HepG2 (cell line): ENCODE results near the gene KRT13. TPM values are rescaled to one million over a fixed set of nuclear protein-coding genes. Genes with fewer than 3 reads are reported as not detected.
A peak's percentile ranks its signal among the peaks of the same experiment; 100 is the strongest.

ENCODE experiments used
- ATAC-seq: fragments of 200-7000 bp; cut with Tn5 transposase; 3 replicates; pipeline ENCODE4 v1.9.1; 2020; ENCODE audit warnings: mild to moderate bottlenecking, moderate library complexity
- BruUV-seq: library from RNA; stranded (reverse); fragments of 400-500 nt; replicated peaks from 2 replicates; lab custom pipeline; 2021; lab: Mats Ljungman, UMichigan
- CTCF ChIA-PET: fragments of 300-600 bp; formaldehyde crosslinking; extraction: SDS; loops from one replicate; lab custom pipeline; 2021; ENCODE audit warnings: low total read pairs, inconsistent platforms, low intra/inter-chr PET ratio; lab: Yijun Ruan, JAX
- POLR2A ChIA-PET: fragments of 350-600 bp; sonication (Branson Sonifier 250); formaldehyde crosslinking; loops from one replicate; lab custom pipeline; 2020; ENCODE audit warnings: antibody characterized with exemption, inconsistent platforms; lab: Yijun Ruan, JAX
- DNase-seq: peaks from one replicate; pipeline ENCODE4 v3.0.0-alpha.2; 2015; ENCODE audit warnings: low spot score
- FAIRE-seq: peaks from 3 replicates; lab custom pipeline; 2011; peaks lifted over from hg19 to GRCh38; lab: Jason Lieb, UNC
- H2AFZ ChIP-seq: one replicate; pipeline ENCODE4 v1.6.1; 2011; ENCODE audit warnings: low read length, inconsistent platforms
- H3K27ac ChIP-seq: fragments of 300-600 bp; 3 replicates; pipeline ENCODE4 v1.8.0; 2011; ENCODE audit warnings: mixed run types, mild to moderate bottlenecking, mixed read lengths, low read length, inconsistent platforms; ENCODE audit not compliant: insufficient read depth; ENCODE audit errors: extremely low read length
- H3K27me3 ChIP-seq, 2 experiments: fragments of 200-600 bp in 1 of 2; 2 replicates in 1 of 2; 3 replicates in 1 of 2; pipeline versions ENCODE4 v1.6.0 to v1.8.0; 2011; ENCODE audit warnings: low read length in 2 of 2, mild to moderate bottlenecking in 2 of 2, moderate library complexity in 2 of 2, inconsistent platforms in 1 of 2; ENCODE audit not compliant: insufficient read depth in 2 of 2, control insufficient read depth in 1 of 2
- H3K36me3 ChIP-seq, 2 experiments: fragments of 200-600 bp in 1 of 2; replicated peaks in 1 of 2; 2 replicates in 1 of 2; 3 replicates in 1 of 2; pipeline versions ENCODE4 v1.5.1 to v1.8.0; 2011; ENCODE audit warnings: low read length in 2 of 2, inconsistent platforms in 1 of 2; ENCODE audit not compliant: insufficient read depth in 2 of 2, control insufficient read depth in 1 of 2
- H3K4me1 ChIP-seq: 2 replicates; pipeline ENCODE4 v1.5.1; 2012; ENCODE audit warnings: low read length, inconsistent platforms; ENCODE audit not compliant: insufficient read depth
- H3K4me2 ChIP-seq: 2 replicates; pipeline ENCODE4 v1.6.0; 2011; ENCODE audit warnings: low read depth, low read length, inconsistent platforms
- H3K4me3 ChIP-seq, 3 experiments: fragments of 200-600 bp in 1 of 3; sonication (generic), shearing (Covaris generic) in 1 of 3; replicated peaks in 1 of 3; 2 replicates each; pipeline ENCODE4 v1.5.1; 2011 to 2016; ENCODE audit warnings: low read length in 3 of 3, inconsistent platforms in 2 of 3, low read depth in 2 of 3, mild to moderate bottlenecking in 2 of 3, control low read depth in 1 of 3, mixed read lengths in 1 of 3; ENCODE audit not compliant: insufficient read depth in 1 of 3
- H3K79me2 ChIP-seq: one replicate; pipeline ENCODE4 v1.6.1; 2011; ENCODE audit warnings: low read length, inconsistent platforms; ENCODE audit not compliant: insufficient read depth
- H3K9ac ChIP-seq: 2 replicates; pipeline ENCODE4 v1.6.0; 2011; ENCODE audit warnings: mild to moderate bottlenecking, low read depth, low read length, inconsistent platforms; ENCODE audit not compliant: insufficient read depth
- H3K9me3 ChIP-seq: 2 replicates; pipeline ENCODE4 v1.5.1; 2012; ENCODE audit warnings: mild to moderate bottlenecking, low read length
- H4K20me1 ChIP-seq: 2 replicates; pipeline ENCODE4 v1.6.0; 2011; ENCODE audit warnings: inconsistent platforms, mild to moderate bottlenecking, low read length, moderate library complexity; ENCODE audit not compliant: insufficient read depth
- PCBP1 ChIP-seq: fragments of 200-400 bp; formaldehyde crosslinking; IDR thresholded peaks from 2 replicates; pipeline ENCODE4 v1.6.1; 2017; ENCODE audit warnings: mild to moderate bottlenecking, low read depth, low read length, borderline replicate concordance
- RBFOX2 ChIP-seq: fragments of 200-400 bp; formaldehyde crosslinking; IDR thresholded peaks from 2 replicates; pipeline ENCODE4 v1.6.1; 2017; ENCODE audit warnings: low read depth, mild to moderate bottlenecking, low read length
- SP5 ChIP-seq: IDR thresholded peaks from 2 replicates; pipeline ENCODE4 v1.6.1; 2016; ENCODE audit warnings: low read depth, borderline replicate concordance
- ZNF564 ChIP-seq: sonication (generic); formaldehyde crosslinking; IDR thresholded peaks from 2 replicates; pipeline ENCODE4 v1.8.1; 2023; ENCODE audit warnings: mild to moderate bottlenecking, missing genetic modification reagents
- ZNF589 ChIP-seq: sonication (generic); formaldehyde crosslinking; conservative IDR thresholded peaks from 2 replicates; pipeline ENCODE4 v1.8.0; 2022; ENCODE audit warnings: mild to moderate bottlenecking, moderate library complexity, missing genetic modification reagents
- WGBS: methylation state at CpG from one replicate; pipeline ENCODE4 v1.1.6; 2017; ENCODE audit warnings: low lambda C conversion rate; 5-methylcytosine and 5-hydroxymethylcytosine counted together
- in situ Hi-C: cut with HindIII; loops from 2 replicates; pipeline ENCODE4 v1.10.0; 2017; ENCODE audit warnings: low pct_unique_long_range_greater_than_20kb; ENCODE audit not compliant: extremely low pct_ligation_motif_present
- intact Hi-C: fragments of 100-400 bp; cut with micrococcal nuclease; formaldehyde crosslinking; loops from one replicate; pipeline ENCODE4 v1.10.0; 2022; ENCODE audit not compliant: unreplicated experiment
- polyA plus RNA-seq, 8 experiments: library from polyadenylated mRNA; depleted of rRNA in 3 of 8; stranded (reverse) in 7 of 8; unstranded in 1 of 8; fragments of >200 nt; fragmentation: Illumina TruSeq in 4 of 8; extraction: Trizol in 4 of 8; gene quantifications; 2 replicates each; pipeline versions ENCODE4 v1.2.1 to v1.2.3, GENCODE V29; 2011 to 2016; ENCODE audit warnings: low read depth in 4 of 8, missing spikeins in 1 of 8, mixed read lengths in 1 of 8; ENCODE audit not compliant: insufficient read depth in 1 of 8
- total RNA-seq, 5 experiments: library from RNA; depleted of rRNA; stranded (reverse); fragments of >200 nt; fragmentation: Illumina TruSeq; extraction: Trizol; gene quantifications; 2 replicates each; pipeline ENCODE4 v1.2.3, GENCODE V29; 2016; ENCODE audit warnings: low read depth in 1 of 5

KRT13 gene
- total and polyA plus RNA-seq, 2 of the 13 experiments (the other 11 are each of a cell fraction or from before 2014, with no cell fraction given) = not detected

- intact Hi-C loops (no loop called here), in situ Hi-C loops (no loop called here)
- ChIA-PET CTCF (interaction anchor here (0.9 kb wide), 1 partner anchor 55 kb away, joined by 3 read pairs; no protein-coding TSS in a partner anchor), POLR2A (no interaction called here)
- H3K79me2 ChIP-seq = no peaks in the 10 kb centered on the region
- TF ChIP-seq ZNF564 (CRISPR knock-in tag) (no peak), ZNF589 (CRISPR knock-in tag) (no peak), RBFOX2 (no peak)
- H3K9me3 ChIP-seq = no peaks in the 10 kb centered on the region
- no peak overlapping the region for H3K4me2 ChIP-seq
- H3K4me1 ChIP-seq = peaks cover 18% of the 10 kb centered on the region
- BruUV-seq = no TSS peak
- no peaks in the 10 kb centered on the region for H4K20me1 ChIP-seq
- peaks cover 3 to 31% of the 10 kb centered on the region in 2 experiments; a peak in 3 of 5 replicates for H3K27me3 ChIP-seq
- ATAC-seq = no peak
- FAIRE-seq = no peak
- H3K27ac ChIP-seq = no peak overlapping the region
- whole genome bisulfite sequencing = 0% methylated on average over 2 of the region's 2 CpGs
- DNase-seq = peak; percentile 13
- no peak overlapping the region for H2AFZ ChIP-seq
- H3K36me3 ChIP-seq = no peaks in the 10 kb centered on the region
- no peak overlapping the region for H3K9ac ChIP-seq
- no peak overlapping the region for H3K4me3 ChIP-seq
Observed at GRCh38 chr17:41494524-41494923, 10.9 kb downstream of the KRT13 start.

DNA sequence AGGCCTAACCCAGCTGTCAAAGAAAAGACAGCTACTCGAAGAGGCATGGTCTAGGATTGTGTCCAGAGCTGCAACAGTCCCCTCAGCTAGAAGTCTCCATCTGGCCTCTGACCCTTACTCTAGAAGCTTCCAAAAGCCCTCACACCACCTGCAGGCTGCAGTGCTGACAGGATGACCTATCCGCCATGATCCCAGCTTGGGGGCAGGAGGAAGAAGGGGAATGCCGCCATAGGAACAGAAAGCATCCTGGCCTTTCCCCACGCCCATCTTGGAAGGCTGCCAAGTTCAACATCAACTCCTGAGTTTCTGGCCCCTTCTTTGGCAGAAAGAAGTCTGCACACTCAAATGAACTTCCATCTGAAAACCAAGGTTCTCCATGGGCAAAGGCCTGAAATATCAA lies 12.6 kb downstream of the KRT13 start:
- ATAC-seq (no peak), FAIRE-seq (no peak), DNase-seq (peak; percentile 49)
- H3K4me3 ChIP-seq = no peak overlapping the region
- 18% methylated on average over 4 of the region's 4 CpGs for whole genome bisulfite sequencing
- TF ChIP-seq PCBP1 = no peak
- 0 out of 2 replicates have a peak, but pooled peaks have one; percentile 19 for TF ChIP-seq SP5 (CRISPR knock-in tag)
- no peak overlapping the region for H3K9ac ChIP-seq
- intact Hi-C loops (no loop called here), in situ Hi-C loops (no loop called here)
- H3K27me3 ChIP-seq = peaks cover 3 to 33% of the 10 kb centered on the region in 2 experiments; a peak in 4 of 5 replicates
- H3K4me2 ChIP-seq = no peak overlapping the region
- no peaks in the 10 kb centered on the region for H4K20me1 ChIP-seq
- BruUV-seq = no TSS peak
- H3K79me2 ChIP-seq = no peaks in the 10 kb centered on the region
- H3K36me3 ChIP-seq = no peaks in the 10 kb centered on the region
- CTCF ChIA-PET = no interaction called here
- POLR2A ChIA-PET = no interaction called here
- no peak overlapping the region for H3K27ac ChIP-seq
- H3K4me1 ChIP-seq = peaks cover 18% of the 10 kb centered on the region
- H3K9me3 ChIP-seq = no peaks in the 10 kb centered on the region
- H2AFZ ChIP-seq = no peak overlapping the region
